Gastroesophageal sphincter (tissue), 3 donors: ENCODE measurements around the gene AAR2.

Experiments used
- CTCF ChIP-seq, 4 experiments: fragments of 200-600 bp in 2 of 4; fragments of 450-650 bp in 2 of 4; sonication (generic) in 1 of 4; IDR thresholded peaks; one replicate each; pipeline ENCODE4 v1.5.1; 2017 to 2019; ENCODE audit warnings: antibody characterized with exemption in 4 of 4, mild to moderate bottlenecking in 2 of 4, moderate library complexity in 2 of 4
- POLR2A ChIP-seq, 2 donors: fragments of 450-650 bp; IDR thresholded peaks; one replicate each; pipeline ENCODE4 v1.6.1; 2017; ENCODE audit warnings: antibody characterized with exemption in 2 of 2, mild to moderate bottlenecking in 2 of 2, moderate library complexity in 1 of 2

- TF ChIP-seq POLR2A (IDR thresholded peaks at IDR 0.05): no peak
- TF ChIP-seq CTCF (IDR thresholded peaks at IDR 0.05): no peak
Observed at GRCh38 chr20:36205026-36205425, 31.3 kb upstream of the AAR2 start.
